BLaER1 (cell line): ENCODE data around the gene SIRPG.
"Not testable (repeated sequence)": the region's sequence is repeated elsewhere in the genome, so short reads cannot be mapped to it uniquely, and the experiment has no call there.

Experiments used
- H3K27ac ChIP-seq: shearing (Covaris generic); formaldehyde crosslinking; 2 replicates; pipeline ENCODE4 v1.8.1; 2022
- H3K27me3 ChIP-seq: shearing (Covaris generic); formaldehyde crosslinking; 2 replicates; pipeline ENCODE4 v1.8.1; 2022
- H3K36me3 ChIP-seq: shearing (Covaris generic); formaldehyde crosslinking; 2 replicates; pipeline ENCODE4 v1.8.1; 2022
- H3K4me1 ChIP-seq: shearing (Covaris generic); formaldehyde crosslinking; 2 replicates; pipeline ENCODE4 v1.8.1; 2022
- H3K4me2 ChIP-seq: shearing (Covaris generic); formaldehyde crosslinking; 2 replicates; pipeline ENCODE4 v1.8.1; 2022
- H3K4me3 ChIP-seq: shearing (Covaris generic); formaldehyde crosslinking; 2 replicates; pipeline ENCODE4 v1.8.1; 2022
- H3K9ac ChIP-seq: shearing (Covaris generic); formaldehyde crosslinking; 2 replicates; pipeline ENCODE4 v1.8.1; 2022
- H3K9me3 ChIP-seq: shearing (Covaris generic); formaldehyde crosslinking; 2 replicates; pipeline ENCODE4 v1.8.1; 2022
- H4K20me1 ChIP-seq: shearing (Covaris generic); formaldehyde crosslinking; 2 replicates; pipeline ENCODE4 v1.8.1; 2022
- Cebpa-rat ChIP-seq: shearing (Covaris generic); IDR thresholded peaks from 2 replicates; pipeline ENCODE4 v1.8.1; 2022

The SIRPG gene

DNA sequence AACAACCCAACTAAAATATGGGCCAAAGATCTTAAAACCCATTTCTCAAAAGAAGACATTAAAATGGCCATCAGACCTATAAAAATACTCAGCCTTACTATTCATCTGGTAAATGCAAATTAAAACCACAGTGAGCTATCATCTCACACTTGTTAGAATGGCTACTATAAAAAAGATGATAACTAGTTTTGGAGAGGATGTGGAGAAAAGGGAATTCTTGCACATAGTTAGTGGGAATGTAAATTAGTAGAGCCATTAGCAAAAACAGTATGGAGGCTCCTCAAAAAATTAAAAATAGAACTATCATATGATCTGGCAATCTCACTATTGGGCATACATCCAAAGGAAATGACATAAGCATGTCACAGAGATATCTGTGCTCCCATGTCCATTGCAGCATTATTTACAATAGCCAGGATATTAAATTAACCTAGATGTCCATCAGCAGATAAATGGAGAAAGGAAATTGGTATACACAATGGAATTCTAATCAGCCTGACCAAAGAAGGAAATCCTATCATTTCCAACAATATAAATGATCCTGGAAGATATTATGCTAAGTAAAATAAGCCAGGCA, 40.6 kb downstream of the SIRPG start:
- no peak overlapping the region for H3K9ac ChIP-seq
- H3K27ac ChIP-seq = no peak overlapping the region
- H3K36me3 ChIP-seq = no peaks in the 10 kb centered on the region
- H3K4me3 ChIP-seq = no peak overlapping the region
- peaks cover 12% of the 10 kb centered on the region for H3K9me3 ChIP-seq
- TF ChIP-seq Cebpa-rat = no peak
- H3K4me2 ChIP-seq = no peak overlapping the region
- peaks cover 19% of the 10 kb centered on the region for H3K4me1 ChIP-seq
- H4K20me1 ChIP-seq = no peaks in the 10 kb centered on the region
- H3K27me3 ChIP-seq = no peaks in the 10 kb centered on the region

- H3K4me3 ChIP-seq, H3K27me3 ChIP-seq, H3K36me3 ChIP-seq: not testable (repeated sequence)
These were observed 47.2 kb downstream of the SIRPG start for GRCh38 chr20:1610404-1610803.

GRCh38 chr20:1608678-1609347, 48.8 kb downstream of the SIRPG start:
- not testable (repeated sequence) for H3K9me3 ChIP-seq, H3K4me3 ChIP-seq, H4K20me1 ChIP-seq, H3K9ac ChIP-seq, H3K27me3 ChIP-seq, H3K36me3 ChIP-seq, H3K4me1 ChIP-seq, H3K27ac ChIP-seq, H3K4me2 ChIP-seq

More at GRCh38 chr20:1610404-1610803, 47.2 kb downstream of the SIRPG start:
- H4K20me1 ChIP-seq, H3K9me3 ChIP-seq, H3K4me1 ChIP-seq, H3K9ac ChIP-seq, H3K4me2 ChIP-seq, H3K27ac ChIP-seq: not testable (repeated sequence)

- TF ChIP-seq Cebpa-rat = no peak
- H3K9ac ChIP-seq = no peak overlapping the region
- H3K27me3 ChIP-seq = no peaks in the 10 kb centered on the region
- H3K4me1 ChIP-seq = no peaks in the 10 kb centered on the region
- H3K4me2 ChIP-seq = no peak overlapping the region
- no peaks in the 10 kb centered on the region for H4K20me1 ChIP-seq
- H3K36me3 ChIP-seq = no peaks in the 10 kb centered on the region
- H3K4me3 ChIP-seq = no peak overlapping the region
- H3K9me3 ChIP-seq = no peaks in the 10 kb centered on the region
- H3K27ac ChIP-seq = no peak overlapping the region
These were observed 56.8 kb downstream of the SIRPG start for GRCh38 chr20:1600736-1601135.

DNA sequence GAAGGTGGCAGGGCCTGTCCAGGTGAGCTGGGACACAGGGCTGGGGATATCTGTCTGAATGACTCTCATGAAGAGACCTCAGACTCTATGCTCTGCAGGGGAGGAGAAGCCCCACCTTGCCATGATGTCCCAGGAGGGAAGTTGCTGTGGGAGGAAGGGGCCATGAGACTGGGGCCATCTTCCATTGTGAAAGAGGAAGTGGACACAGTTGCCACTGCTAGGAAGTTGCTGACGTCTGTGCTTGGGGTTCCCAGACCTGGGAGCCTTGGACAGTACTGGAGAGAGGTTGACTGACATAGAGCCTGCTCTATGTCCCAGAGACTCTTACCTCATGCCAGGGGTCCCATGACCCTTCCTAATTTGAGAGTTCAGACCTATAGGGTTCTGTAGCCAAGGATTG, 62.2 kb downstream of the SIRPG start:
- Histone ChIP-seq H3K27me3 (no peaks in the 10 kb centered on the region), H3K36me3 (no peaks in the 10 kb centered on the region), H3K4me2 (no peak overlapping the region), H3K9ac (no peak overlapping the region), H3K9me3 (no peaks in the 10 kb centered on the region), H3K27ac (no peak overlapping the region), H4K20me1 (no peaks in the 10 kb centered on the region), H3K4me1 (no peaks in the 10 kb centered on the region; the same call in 1 of the 2 replicates), H3K4me3 (no peak overlapping the region)
- no peak for TF ChIP-seq Cebpa-rat

DNA sequence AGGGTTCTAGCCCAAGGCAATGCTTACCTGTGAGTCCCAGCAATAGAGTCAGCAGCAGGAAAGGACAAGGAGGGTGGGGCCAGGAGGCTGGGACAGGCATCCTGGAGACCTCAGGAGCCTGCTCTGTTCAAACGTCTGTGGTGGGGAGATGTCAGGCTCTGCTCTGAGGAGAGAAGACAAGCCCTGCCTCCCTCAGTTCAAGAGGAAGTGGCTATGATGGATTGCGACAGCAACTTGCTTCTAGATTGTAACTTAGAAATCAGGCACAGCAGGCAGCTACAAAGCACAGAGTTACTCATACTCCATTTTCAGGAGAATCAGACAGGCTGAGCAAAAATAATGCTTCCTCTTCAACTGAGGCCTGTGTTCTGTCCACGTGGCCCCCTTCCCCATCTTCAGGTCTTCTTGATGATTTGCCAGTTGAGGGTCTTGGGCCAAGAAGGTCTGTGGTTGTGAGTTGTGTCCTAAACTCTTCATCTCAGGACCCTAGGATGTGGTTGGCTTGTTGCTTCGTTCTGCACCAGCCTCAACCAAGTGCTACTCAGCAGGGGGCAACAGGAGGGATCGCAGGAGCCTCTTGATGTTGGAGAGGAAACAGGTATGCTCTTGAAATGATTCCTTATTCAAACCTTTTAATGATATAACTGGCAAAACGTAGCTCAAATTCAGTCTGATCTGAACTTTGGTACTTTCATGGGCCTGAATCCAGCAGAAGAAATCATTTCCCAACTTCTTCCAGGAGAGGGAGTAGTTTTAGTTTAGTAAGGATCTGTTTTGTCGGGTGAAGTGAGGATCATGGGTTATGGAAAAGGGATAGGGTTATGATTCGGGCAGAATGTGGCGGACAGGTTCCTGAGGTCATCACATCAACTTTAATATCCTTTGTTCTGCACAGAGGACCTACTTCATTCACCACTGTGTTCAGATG, 68.8 kb downstream of the SIRPG start:
- H3K27ac ChIP-seq = no peak overlapping the region
- no peaks in the 10 kb centered on the region for H3K4me1 ChIP-seq
- no peaks in the 10 kb centered on the region for H3K27me3 ChIP-seq
- H4K20me1 ChIP-seq = no peaks in the 10 kb centered on the region
- H3K36me3 ChIP-seq = no peaks in the 10 kb centered on the region
- no peak overlapping the region for H3K4me2 ChIP-seq
- H3K9me3 ChIP-seq = no peaks in the 10 kb centered on the region
- H3K9ac ChIP-seq = no peak overlapping the region
- no peak overlapping the region for H3K4me3 ChIP-seq
- no peak for TF ChIP-seq Cebpa-rat

GRCh38 chr20:1587781-1588532, 69.6 kb downstream of the SIRPG start:
- Histone ChIP-seq H3K27ac (no peak overlapping the region), H3K9ac (no peak overlapping the region), H3K36me3 (no peaks in the 10 kb centered on the region), H3K4me1 (no peaks in the 10 kb centered on the region), H3K9me3 (no peaks in the 10 kb centered on the region), H3K27me3 (no peaks in the 10 kb centered on the region), H3K4me2 (no peak overlapping the region), H3K4me3 (no peak overlapping the region), H4K20me1 (no peaks in the 10 kb centered on the region)
- no peak for TF ChIP-seq Cebpa-rat

DNA sequence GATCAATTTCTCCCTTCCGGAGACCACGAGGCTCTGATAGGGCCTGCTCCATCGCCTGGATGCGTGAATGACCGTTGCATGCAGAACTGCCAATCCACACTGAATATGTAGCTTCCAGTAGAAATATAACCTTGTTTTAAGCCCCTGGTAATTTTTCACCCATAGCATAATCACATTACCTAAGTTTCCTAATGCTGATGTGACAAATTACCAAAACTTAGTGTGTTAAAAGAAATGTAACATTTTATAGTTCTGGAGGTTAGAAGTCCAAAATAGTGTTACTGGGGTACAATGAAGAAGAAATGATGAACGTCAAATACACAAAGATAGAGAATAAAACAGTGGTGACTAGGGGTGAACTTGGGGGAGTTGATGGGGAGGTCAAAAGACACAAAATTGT, 78.1 kb downstream of the SIRPG start:
- TF ChIP-seq Cebpa-rat = no peak
- H4K20me1 ChIP-seq = no peaks in the 10 kb centered on the region
- H3K36me3 ChIP-seq = no peaks in the 10 kb centered on the region
- H3K9me3 ChIP-seq = no peaks in the 10 kb centered on the region
- no peak overlapping the region for H3K4me2 ChIP-seq
- no peak overlapping the region for H3K9ac ChIP-seq
- no peak overlapping the region for H3K27ac ChIP-seq
- no peak overlapping the region for H3K4me3 ChIP-seq
- no peaks in the 10 kb centered on the region for H3K4me1 ChIP-seq
- H3K27me3 ChIP-seq = no peaks in the 10 kb centered on the region
